NCI-H1694 (cell line): Measurements from ENCODE around the gene IL13RA1.
"Not testable (repeated sequence)": the region's sequence is repeated elsewhere in the genome, so short reads cannot be mapped to it uniquely, and the experiment has no call there.

Experiments used
- DNase-seq: peaks from one replicate; lab custom pipeline; 2025; lab: John Stamatoyannopoulos, UW

IL13RA1 gene

DNA sequence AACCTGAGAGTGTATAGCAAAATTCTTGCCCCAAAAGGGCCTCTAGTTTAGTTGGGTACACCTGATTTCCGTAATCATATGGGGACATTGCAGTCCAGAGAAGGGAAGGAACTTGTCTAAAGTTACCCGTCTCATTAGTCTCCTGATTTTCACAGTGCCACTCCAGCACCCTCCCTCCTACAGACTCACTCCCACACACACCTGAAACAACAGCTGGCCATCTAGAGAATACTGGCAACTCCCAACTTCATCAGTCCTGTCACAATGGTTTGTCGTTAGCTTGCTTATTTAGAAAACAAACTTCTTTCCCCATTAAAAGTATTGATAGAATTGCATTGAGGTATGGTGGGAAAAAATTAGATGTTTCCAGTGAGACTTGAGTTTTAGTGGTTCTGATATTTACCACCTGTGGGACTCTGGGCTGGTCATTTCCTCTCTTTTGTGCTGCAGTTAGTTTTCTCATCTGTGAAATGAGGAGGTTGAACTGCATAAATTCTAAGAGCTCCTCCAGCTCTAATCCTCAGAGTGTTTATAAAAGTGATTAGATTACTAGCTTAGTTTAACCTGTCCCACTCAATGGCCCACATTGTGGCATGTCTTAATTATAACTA is 1.7 kb downstream of the IL13RA1 start:
- no peak for DNase-seq

- no peak for DNase-seq
Observed at GRCh38 chrX:118730500-118731247, 3.3 kb downstream of the IL13RA1 start.

GRCh38 chrX:118732551-118732950 is 5.1 kb downstream of the IL13RA1 start:
- DNase-seq = not testable (repeated sequence)

- no peak for DNase-seq
Observed at GRCh38 chrX:118734909-118735308, 7.5 kb downstream of the IL13RA1 start.

DNA sequence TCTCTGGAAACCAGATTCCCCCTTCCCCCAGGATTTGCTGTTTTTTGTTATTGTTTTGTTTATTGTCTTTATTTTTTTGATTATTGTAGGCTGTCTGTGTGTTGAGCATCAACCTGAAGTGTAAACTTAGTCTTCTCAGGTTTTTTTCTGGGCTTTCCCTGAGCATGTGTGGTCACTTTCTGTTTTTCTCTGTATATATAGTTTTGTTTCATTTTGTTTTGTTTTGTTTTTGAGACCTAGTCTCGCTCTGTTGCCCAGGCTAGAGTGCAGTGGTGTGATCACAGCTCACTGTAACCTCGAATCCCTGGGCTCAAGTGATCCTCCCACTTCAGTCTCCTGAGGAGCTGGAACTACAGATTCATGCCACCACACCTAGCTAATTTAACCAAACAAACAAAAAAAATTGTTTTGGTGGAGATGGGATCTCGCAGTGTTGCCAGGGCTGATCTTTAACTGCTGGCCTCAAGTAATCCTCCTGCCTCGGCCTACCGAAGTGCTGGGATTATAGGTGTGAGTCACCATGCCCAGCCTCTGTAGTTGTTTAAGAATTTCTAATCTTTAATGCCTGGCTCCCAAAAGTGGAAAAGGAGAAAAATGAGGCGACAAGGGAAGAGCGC is 9.1 kb downstream of the IL13RA1 start:
- DNase-seq = no peak

GRCh38 chrX:118739577-118739976 is 12.2 kb downstream of the IL13RA1 start:
- DNase-seq = no peak

DNA sequence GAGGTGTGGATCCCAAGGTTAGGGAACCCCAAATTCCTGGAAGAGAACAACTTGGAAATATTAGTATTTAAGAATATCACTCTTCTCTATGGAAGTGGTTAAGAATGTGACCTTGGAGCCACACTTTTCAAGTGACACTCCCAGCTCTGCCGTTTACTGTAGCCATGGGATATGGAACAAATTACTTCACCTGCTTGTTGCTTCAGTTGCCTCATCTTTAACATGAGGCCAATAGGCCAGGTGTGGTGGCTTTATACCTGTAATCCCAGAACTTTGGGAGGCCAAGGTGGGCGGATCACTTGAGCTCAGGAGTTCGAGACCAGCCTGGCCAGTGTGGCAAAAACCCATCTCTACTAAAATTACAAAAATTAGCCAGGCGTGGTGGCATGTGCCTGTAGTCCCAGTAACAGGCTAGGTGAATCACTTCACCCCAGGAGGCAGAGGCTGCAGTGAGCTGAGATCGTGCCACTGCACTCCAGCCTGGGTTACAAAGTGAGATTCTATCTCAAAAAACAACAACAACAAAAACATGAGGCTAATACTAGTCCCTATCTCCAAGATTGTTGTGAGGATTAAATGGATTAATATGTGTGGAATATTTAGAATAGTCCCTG is 13.0 kb downstream of the IL13RA1 start:
- DNase-seq = no peak

- no peak for DNase-seq
Observed at GRCh38 chrX:118742176-118742575, 14.8 kb downstream of the IL13RA1 start.

GRCh38 chrX:118745570-118745969 is 18.2 kb downstream of the IL13RA1 start:
- no peak for DNase-seq

GRCh38 chrX:118751950-118752783 is 24.8 kb downstream of the IL13RA1 start:
- DNase-seq = no peak

GRCh38 chrX:118755633-118756032 is 28.2 kb downstream of the IL13RA1 start:
- DNase-seq = no peak

GRCh38 chrX:118756101-118756500 is 28.7 kb downstream of the IL13RA1 start:
- no peak for DNase-seq

GRCh38 chrX:118758511-118758910 is 31.1 kb downstream of the IL13RA1 start:
- DNase-seq = no peak

GRCh38 chrX:118760025-118760424 is 32.6 kb downstream of the IL13RA1 start:
- DNase-seq = no peak

GRCh38 chrX:118761939-118762707 is 34.7 kb downstream of the IL13RA1 start:
- DNase-seq = no peak

GRCh38 chrX:118763489-118763888 is 36.1 kb downstream of the IL13RA1 start:
- no peak for DNase-seq

DNA sequence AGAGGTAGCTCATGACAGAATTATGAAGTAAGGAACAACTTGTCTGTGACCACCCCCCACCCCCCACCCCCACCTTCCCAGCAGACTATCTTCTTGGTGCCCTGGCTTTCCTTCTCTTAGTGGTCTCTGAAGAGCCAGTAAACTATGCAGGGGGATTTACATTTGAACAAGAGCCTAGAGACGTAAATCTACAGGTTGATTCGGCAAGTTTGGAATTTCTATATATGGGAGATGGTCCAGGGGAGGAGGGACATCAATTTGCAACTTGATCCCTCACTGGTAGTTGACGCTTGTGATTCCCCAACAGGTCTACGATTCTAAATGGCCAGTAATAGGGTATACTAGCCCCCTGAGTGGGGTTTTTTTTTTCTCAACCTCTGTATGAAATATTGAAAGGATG is 36.7 kb downstream of the IL13RA1 start:
- no peak for DNase-seq

DNA sequence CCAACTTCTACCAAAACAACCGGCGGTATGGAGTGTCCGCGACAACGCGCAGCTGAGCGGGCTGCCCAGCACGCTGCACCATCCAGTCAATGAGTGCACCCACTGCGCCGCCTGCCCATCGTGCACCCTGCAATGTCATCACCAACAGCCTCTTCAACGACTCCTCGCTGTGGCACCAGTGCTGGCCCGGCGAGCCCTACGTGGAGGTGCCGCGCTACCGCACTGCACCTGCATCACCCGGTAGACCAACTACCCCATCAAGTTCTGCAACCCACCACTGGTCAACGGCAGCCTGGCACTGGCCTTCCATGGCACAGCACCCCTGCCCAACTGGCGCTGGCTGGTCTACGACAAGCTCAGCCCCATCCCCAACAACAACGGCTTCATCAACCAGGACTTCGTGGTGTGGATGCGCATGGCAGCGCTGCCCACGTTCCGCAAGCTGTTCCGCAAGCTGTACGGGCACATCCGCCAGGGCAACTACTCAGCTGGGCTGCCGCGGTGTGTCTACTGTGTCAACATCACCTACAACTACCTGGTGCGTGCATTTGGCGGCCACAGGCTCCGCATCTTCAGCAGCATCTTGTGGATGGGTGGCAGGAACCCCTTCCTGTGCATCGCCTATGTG is 42.8 kb downstream of the IL13RA1 start:
- DNase-seq = no peak

- no peak for DNase-seq
Observed at GRCh38 chrX:118772051-118772450, 44.6 kb downstream of the IL13RA1 start.

GRCh38 chrX:118773782-118774181 is 46.4 kb downstream of the IL13RA1 start:
- no peak for DNase-seq

DNA sequence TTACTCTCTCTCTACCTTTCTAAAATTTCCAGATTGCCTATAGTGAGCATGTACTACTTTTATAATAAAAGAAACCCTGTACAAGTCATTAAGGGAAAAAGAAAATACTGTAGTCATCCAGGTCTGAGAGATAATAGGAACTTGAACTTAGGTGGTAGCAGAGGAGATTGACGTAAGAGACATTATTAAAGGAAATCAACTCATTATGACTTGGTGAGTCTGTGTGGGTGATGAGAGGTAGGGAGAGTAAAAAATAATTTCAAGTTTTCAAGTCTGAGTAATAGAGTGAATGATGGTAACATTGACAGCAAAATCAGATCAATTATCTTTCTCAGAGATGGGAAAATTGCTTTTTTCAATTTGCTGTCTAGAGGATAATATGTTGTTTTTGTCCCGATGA is 52.2 kb downstream of the IL13RA1 start:
- DNase-seq = no peak
